Measurements from ENCODE around the gene NAB2.

The NAB2 gene

GRCh38 chr12:57128519-57129247 is 39.8 kb downstream of the NAB2 start:
- FAIRE-seq (no peak), DNase-seq (ENCODE audit: insufficient read length, low spot score) (no peak)
- TF ChIP-seq POLR2AphosphoS5 (IDR thresholded peaks at IDR 0.05; ENCODE audit: low read depth, low read length), result no peak
- no peak for TF ChIP-seq TAF1 (IDR thresholded peaks at IDR 0.05; ENCODE audit: low read depth, low read length)
- no peak for TF ChIP-seq SPI1 (IDR thresholded peaks at IDR 0.05; ENCODE audit: low read depth, low read length)
- no peak for TF ChIP-seq POLR2A (IDR thresholded peaks at IDR 0.05; ENCODE audit: low read depth, low read length)
- no peak for TF ChIP-seq POU2F2 (IDR thresholded peaks at IDR 0.05; ENCODE audit: low read depth, low read length)

GRCh38 chr12:57129321-57129842 is 40.5 kb downstream of the NAB2 start:
- DNase-seq (ENCODE audit: insufficient read length, low spot score), result no peak
- TF ChIP-seq POLR2AphosphoS5 (IDR thresholded peaks at IDR 0.05; ENCODE audit: low read depth, low read length), result no peak
- TF ChIP-seq POLR2A (IDR thresholded peaks at IDR 0.05; ENCODE audit: low read depth, low read length), result no peak
- no peak for TF ChIP-seq TAF1 (IDR thresholded peaks at IDR 0.05; ENCODE audit: low read depth, low read length)
- TF ChIP-seq PAX5 (IDR thresholded peaks at IDR 0.05; ENCODE audit: insufficient read depth, low read length, severe bottlenecking), result no peak
- no peak for TF ChIP-seq POU2F2 (IDR thresholded peaks at IDR 0.05; ENCODE audit: low read depth, low read length)
- no peak for TF ChIP-seq SPI1 (IDR thresholded peaks at IDR 0.05; ENCODE audit: low read depth, low read length)
- FAIRE-seq, result no peak

DNA sequence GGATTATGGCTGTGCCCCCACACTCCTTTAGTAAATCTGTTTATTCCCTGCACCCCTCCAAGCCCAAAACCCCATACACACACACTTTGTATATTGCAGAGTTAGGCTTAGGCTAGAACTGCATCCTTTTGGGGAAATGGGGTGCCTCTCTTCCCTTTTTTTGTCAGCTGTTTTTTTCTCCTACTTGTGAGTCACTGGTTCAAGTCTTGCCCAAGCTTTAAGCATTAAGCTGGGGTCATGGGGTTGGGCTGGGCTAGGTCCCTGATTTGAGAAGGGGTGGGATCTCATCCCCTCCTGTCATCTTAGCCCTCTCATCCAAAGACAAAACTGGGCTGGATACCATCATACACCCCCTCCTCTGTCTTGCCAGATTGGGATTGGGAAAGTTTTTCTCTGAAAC is 41.0 kb downstream of the NAB2 start:
- DNase-seq (ENCODE audit: insufficient read length, low spot score) (no peak), FAIRE-seq (no peak)
- TF ChIP-seq TAF1 (IDR thresholded peaks at IDR 0.05; ENCODE audit: low read depth, low read length) (no peak), PAX5 (IDR thresholded peaks at IDR 0.05; ENCODE audit: insufficient read depth, low read length, severe bottlenecking) (no peak), POLR2AphosphoS5 (IDR thresholded peaks at IDR 0.05; ENCODE audit: low read depth, low read length) (no peak), POU2F2 (IDR thresholded peaks at IDR 0.05; ENCODE audit: low read depth, low read length) (no peak), POLR2A (IDR thresholded peaks at IDR 0.05; ENCODE audit: low read depth, low read length) (no peak), SPI1 (IDR thresholded peaks at IDR 0.05; ENCODE audit: low read depth, low read length) (no peak)

DNA sequence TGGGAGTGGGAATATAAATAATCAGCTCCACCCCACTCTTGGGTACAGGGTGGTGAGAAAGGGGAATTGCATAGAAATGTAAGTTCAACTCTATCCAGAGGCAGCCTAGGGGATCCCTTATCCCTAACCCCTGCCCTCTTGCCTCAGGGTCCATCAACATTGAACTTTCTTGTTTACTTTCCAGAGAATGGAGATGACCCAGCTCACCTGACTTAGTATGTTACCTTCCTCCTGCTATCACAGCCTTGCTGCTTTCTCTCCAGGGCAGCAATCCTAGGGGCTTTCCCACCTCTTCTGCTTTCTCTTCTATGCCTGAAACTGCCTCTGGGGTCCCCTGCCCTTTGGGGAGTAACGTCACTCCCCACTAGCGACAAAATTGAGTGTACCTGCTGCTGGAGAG is 42.0 kb downstream of the NAB2 start:
- FAIRE-seq, result no peak

DNA sequence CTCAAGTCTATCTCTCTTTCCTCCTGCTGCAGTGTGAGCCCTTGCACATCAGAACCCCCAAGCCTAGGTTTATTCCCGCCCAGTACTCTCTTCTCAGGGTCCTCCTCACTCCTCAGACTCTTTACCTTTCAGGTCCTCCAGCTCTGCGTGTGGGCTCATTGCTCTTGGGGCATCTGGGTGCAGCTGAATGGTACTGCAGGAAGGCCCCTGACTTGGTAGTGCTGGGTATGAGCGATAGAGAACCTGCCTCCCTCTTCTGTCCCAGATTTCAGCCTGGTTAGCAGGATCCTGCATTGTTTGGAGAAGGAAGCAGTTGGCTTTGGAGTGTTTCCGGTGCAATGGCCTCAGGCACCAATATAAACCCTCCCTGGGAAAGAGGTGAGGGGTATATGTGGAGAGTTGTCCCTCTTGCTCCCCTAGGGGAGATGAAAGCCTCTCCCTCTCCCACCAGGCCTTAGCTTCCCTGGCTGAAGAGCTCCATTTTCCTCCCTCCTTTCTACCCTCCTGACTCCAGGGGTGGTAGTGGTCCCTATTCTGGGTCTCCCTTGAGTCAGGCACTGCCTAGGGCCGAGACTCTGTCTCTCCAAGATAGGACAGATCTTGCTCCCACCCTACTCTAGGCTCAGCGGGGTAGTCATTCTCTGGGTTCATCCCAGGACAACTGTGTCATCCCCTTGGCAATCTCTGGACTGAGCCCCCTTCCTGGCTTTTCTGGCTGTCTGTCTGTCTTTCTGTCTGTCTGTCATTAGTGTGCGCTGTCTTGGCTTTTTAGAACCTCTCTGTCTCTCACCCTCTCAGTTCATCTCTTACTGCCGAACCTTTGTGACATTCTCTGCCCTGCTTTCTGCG is 43.2 kb downstream of the NAB2 start:
- DNase-seq (ENCODE audit: insufficient read length, low spot score), result no peak
- no peak for TF ChIP-seq POLR2A (IDR thresholded peaks at IDR 0.05; ENCODE audit: low read depth, low read length)
- no peak for TF ChIP-seq POU2F2 (IDR thresholded peaks at IDR 0.05; ENCODE audit: low read depth, low read length)
- TF ChIP-seq POLR2AphosphoS5 (IDR thresholded peaks at IDR 0.05; ENCODE audit: low read depth, low read length), result no peak
- TF ChIP-seq PAX5 (IDR thresholded peaks at IDR 0.05; ENCODE audit: insufficient read depth, low read length, severe bottlenecking), result no peak
- no peak for TF ChIP-seq SPI1 (IDR thresholded peaks at IDR 0.05; ENCODE audit: low read depth, low read length)
- TF ChIP-seq TAF1 (IDR thresholded peaks at IDR 0.05; ENCODE audit: low read depth, low read length), result no peak
- no peak for FAIRE-seq

More for the DNA sequence above, 42.0 kb downstream of the NAB2 start:
- DNase-seq (ENCODE audit: insufficient read length, low spot score), result no peak
- no peak for TF ChIP-seq SPI1 (IDR thresholded peaks at IDR 0.05; ENCODE audit: low read depth, low read length)
- TF ChIP-seq POU2F2 (IDR thresholded peaks at IDR 0.05; ENCODE audit: low read depth, low read length), result no peak
- TF ChIP-seq POLR2A (IDR thresholded peaks at IDR 0.05; ENCODE audit: low read depth, low read length), result no peak
- TF ChIP-seq PAX5 (IDR thresholded peaks at IDR 0.05; ENCODE audit: insufficient read depth, low read length, severe bottlenecking), result no peak

GRCh38 chr12:57133013-57133569 is 44.2 kb downstream of the NAB2 start:
- TF ChIP-seq POLR2A (IDR thresholded peaks at IDR 0.05; ENCODE audit: low read depth, low read length) (no peak), POLR2AphosphoS5 (IDR thresholded peaks at IDR 0.05; ENCODE audit: low read depth, low read length) (no peak), TAF1 (IDR thresholded peaks at IDR 0.05; ENCODE audit: low read depth, low read length) (no peak), SPI1 (IDR thresholded peaks at IDR 0.05; ENCODE audit: low read depth, low read length) (no peak), PAX5 (IDR thresholded peaks at IDR 0.05; ENCODE audit: insufficient read depth, low read length, severe bottlenecking) (no peak), POU2F2 (IDR thresholded peaks at IDR 0.05; ENCODE audit: low read depth, low read length) (no peak)

GRCh38 chr12:57133916-57134315 is 45.0 kb downstream of the NAB2 start:
- DNase-seq (ENCODE audit: insufficient read length, low spot score), result no peak
- TF ChIP-seq POLR2AphosphoS5 (IDR thresholded peaks at IDR 0.05; ENCODE audit: low read depth, low read length) (no peak), SPI1 (IDR thresholded peaks at IDR 0.05; ENCODE audit: low read depth, low read length) (no peak), POLR2A (IDR thresholded peaks at IDR 0.05; ENCODE audit: low read depth, low read length) (no peak), TAF1 (IDR thresholded peaks at IDR 0.05; ENCODE audit: low read depth, low read length) (no peak), POU2F2 (IDR thresholded peaks at IDR 0.05; ENCODE audit: low read depth, low read length) (no peak), PAX5 (IDR thresholded peaks at IDR 0.05; ENCODE audit: insufficient read depth, low read length, severe bottlenecking) (no peak)
- FAIRE-seq, result no peak

More at GRCh38 chr12:57133013-57133569, 44.2 kb downstream of the NAB2 start:
- no peak for DNase-seq (ENCODE audit: insufficient read length, low spot score)
- FAIRE-seq, result no peak

- TF ChIP-seq POLR2A (IDR thresholded peaks at IDR 0.05; ENCODE audit: low read depth, low read length) (no peak), PAX5 (IDR thresholded peaks at IDR 0.05; ENCODE audit: insufficient read depth, low read length, severe bottlenecking) (no peak), POU2F2 (IDR thresholded peaks at IDR 0.05; ENCODE audit: low read depth, low read length) (no peak), TAF1 (IDR thresholded peaks at IDR 0.05; ENCODE audit: low read depth, low read length) (no peak), POLR2AphosphoS5 (IDR thresholded peaks at IDR 0.05; ENCODE audit: low read depth, low read length) (no peak), SPI1 (IDR thresholded peaks at IDR 0.05; ENCODE audit: low read depth, low read length) (no peak)
- FAIRE-seq, result no peak
These were observed 46.0 kb downstream of the NAB2 start for GRCh38 chr12:57134949-57135348.

More at GRCh38 chr12:57134949-57135348, 46.0 kb downstream of the NAB2 start:
- DNase-seq (ENCODE audit: insufficient read length, low spot score), result no peak
